COR-L47 (cell line): ENCODE measurements around the gene SLC10A2.
"Not testable (repeated sequence)": the region's sequence is repeated elsewhere in the genome, so short reads cannot be mapped to it uniquely, and the experiment has no call there.

Experiments used
- DNase-seq: peaks from one replicate; lab custom pipeline; 2025; lab: John Stamatoyannopoulos, UW

SLC10A2 gene

GRCh38 chr13:103066079-103066780 is at the start of gene SLC10A2:
Gene SLC10A2 (minus strand): TSS chr13:103066417. CDS start chr13:103066249, 168 bp downstream.
- DNase-seq: no peak

- DNase-seq: no peak
Observed at GRCh38 chr13:103107580-103107979, 41.4 kb upstream of the SLC10A2 start.

GRCh38 chr13:103104340-103104739 is 38.1 kb upstream of the SLC10A2 start:
- no peak for DNase-seq

- not testable (repeated sequence) for DNase-seq
Observed at GRCh38 chr13:103103456-103103855, 37.2 kb upstream of the SLC10A2 start.

- no peak for DNase-seq
Observed at GRCh38 chr13:103102482-103102881, 36.3 kb upstream of the SLC10A2 start.

GRCh38 chr13:103101901-103102300 is 35.7 kb upstream of the SLC10A2 start:
- no peak for DNase-seq

- DNase-seq: no peak
Observed at GRCh38 chr13:103101500-103101899, 35.3 kb upstream of the SLC10A2 start.

- no peak for DNase-seq
Observed at GRCh38 chr13:103100830-103101229, 34.6 kb upstream of the SLC10A2 start.

- no peak for DNase-seq
Observed at GRCh38 chr13:103099722-103100293, 33.6 kb upstream of the SLC10A2 start.

GRCh38 chr13:103098535-103098934 is 32.3 kb upstream of the SLC10A2 start:
- no peak for DNase-seq

- DNase-seq: no peak
Observed at GRCh38 chr13:103097366-103097928, 31.2 kb upstream of the SLC10A2 start.

- not testable (repeated sequence) for DNase-seq
Observed at GRCh38 chr13:103093649-103094048, 27.4 kb upstream of the SLC10A2 start.

- DNase-seq: no peak
Observed at GRCh38 chr13:103087275-103087674, 21.1 kb upstream of the SLC10A2 start.

GRCh38 chr13:103081435-103081834 is 15.2 kb upstream of the SLC10A2 start:
- DNase-seq: no peak

- DNase-seq: no peak
Observed at GRCh38 chr13:103078158-103078557, 11.9 kb upstream of the SLC10A2 start.

- DNase-seq: no peak
Observed at GRCh38 chr13:103068836-103069235, 2.6 kb upstream of the SLC10A2 start.

GRCh38 chr13:103067751-103068555 is 1.7 kb upstream of the SLC10A2 start:
- no peak for DNase-seq

- DNase-seq: no peak
Observed at GRCh38 chr13:103066781-103067345, 646 bp upstream of the SLC10A2 start.

GRCh38 chr13:103063376-103063775 is 2.8 kb downstream of the SLC10A2 start:
- DNase-seq: no peak

- DNase-seq: no peak
Observed at GRCh38 chr13:103062079-103062478, 4.1 kb downstream of the SLC10A2 start.

- DNase-seq: no peak
Observed at GRCh38 chr13:103056008-103056407, 10.2 kb downstream of the SLC10A2 start.

- no peak for DNase-seq
Observed at GRCh38 chr13:103055166-103055565, 11.1 kb downstream of the SLC10A2 start.
